Left ventricle myocardium inferior (tissue), 1 donor: ENCODE measurements around the gene QSER1. TPM values are rescaled to one million over a fixed set of nuclear protein-coding genes. Genes with fewer than 3 reads are reported as not detected.
A peak's percentile ranks its signal among the peaks of the same experiment; 100 is the strongest.

Source experiments
- DNase-seq: peaks from one replicate; pipeline ENCODE4 v3.0.0-alpha.2; 2020
- H3K27ac ChIP-seq: fragments of 200-600 bp; replicated peaks from 2 replicates; pipeline ENCODE4 v1.8.0; 2021
- H3K27me3 ChIP-seq: fragments of 200-600 bp; 2 replicates; pipeline ENCODE4 v1.8.0; 2021; ENCODE audit warnings: low read depth
- H3K36me3 ChIP-seq: fragments of 200-600 bp; 2 replicates; pipeline ENCODE4 v1.8.0; 2021
- H3K4me1 ChIP-seq: fragments of 200-600 bp; 2 replicates; pipeline ENCODE4 v1.8.0; 2021
- H3K4me3 ChIP-seq: fragments of 200-600 bp; 2 replicates; pipeline ENCODE4 v1.8.0; 2021; ENCODE audit warnings: mild to moderate bottlenecking, moderate library complexity
- H3K9me3 ChIP-seq: fragments of 200-600 bp; replicated peaks from 2 replicates; pipeline ENCODE4 v1.8.0; 2021
- intact Hi-C: fragments of 100-400 bp; cut with micrococcal nuclease; formaldehyde crosslinking; loops from one replicate; pipeline ENCODE4 v1.11.0; 2022
- total RNA-seq: library from RNA; stranded (reverse); fragmentation: NEBNext Ultra II Directional; extraction: Animal tissue kit (Norgen Biotek cat#: 25700); gene quantifications from one replicate; pipeline ENCODE4 v1.2.1, GENCODE V29; 2021
- TF ChIP-seq, protein P1 (sequence below): fragments of 200-600 bp; IDR thresholded peaks from 2 replicates; pipeline ENCODE4 v1.8.0; 2021; ENCODE audit warnings: antibody characterized with exemption, mild to moderate bottlenecking, borderline replicate concordance
- donor health status: DM: no; HTN: yes; CAD: no; lungs with severe emphysema.

Gene QSER1
- total RNA-seq, 1 donor from 2014 or later: 15.0 TPM

DNA sequence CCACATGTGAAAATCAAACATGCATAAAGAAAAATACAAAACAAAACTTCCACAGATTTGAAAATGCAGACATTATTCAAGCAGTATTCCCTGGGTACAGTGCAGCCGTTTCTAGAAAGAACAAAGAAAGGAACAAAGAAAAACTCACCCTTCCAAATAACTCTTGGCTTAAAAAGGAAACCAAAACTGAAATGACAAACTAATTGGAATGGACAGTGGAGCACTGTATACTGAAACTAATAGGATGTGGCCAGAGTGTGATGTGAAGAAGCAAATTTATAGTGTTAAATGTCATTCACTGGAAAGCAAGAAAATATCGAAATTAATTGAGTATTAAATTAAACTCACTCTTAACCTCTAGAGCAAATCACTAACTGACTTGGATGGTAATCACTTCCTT is 55.4 kb downstream of the QSER1 start:
- H3K27me3 ChIP-seq: no peaks in the 10 kb centered on the region
- intact Hi-C loops: no loop called here
- no peak overlapping the region for H3K4me3 ChIP-seq
- peaks cover 19% of the 10 kb centered on the region for H3K9me3 ChIP-seq
- no peaks in the 10 kb centered on the region for H3K4me1 ChIP-seq
- H3K36me3 ChIP-seq: peaks cover 3% of the 10 kb centered on the region
- TF ChIP-seq, protein P1, sequence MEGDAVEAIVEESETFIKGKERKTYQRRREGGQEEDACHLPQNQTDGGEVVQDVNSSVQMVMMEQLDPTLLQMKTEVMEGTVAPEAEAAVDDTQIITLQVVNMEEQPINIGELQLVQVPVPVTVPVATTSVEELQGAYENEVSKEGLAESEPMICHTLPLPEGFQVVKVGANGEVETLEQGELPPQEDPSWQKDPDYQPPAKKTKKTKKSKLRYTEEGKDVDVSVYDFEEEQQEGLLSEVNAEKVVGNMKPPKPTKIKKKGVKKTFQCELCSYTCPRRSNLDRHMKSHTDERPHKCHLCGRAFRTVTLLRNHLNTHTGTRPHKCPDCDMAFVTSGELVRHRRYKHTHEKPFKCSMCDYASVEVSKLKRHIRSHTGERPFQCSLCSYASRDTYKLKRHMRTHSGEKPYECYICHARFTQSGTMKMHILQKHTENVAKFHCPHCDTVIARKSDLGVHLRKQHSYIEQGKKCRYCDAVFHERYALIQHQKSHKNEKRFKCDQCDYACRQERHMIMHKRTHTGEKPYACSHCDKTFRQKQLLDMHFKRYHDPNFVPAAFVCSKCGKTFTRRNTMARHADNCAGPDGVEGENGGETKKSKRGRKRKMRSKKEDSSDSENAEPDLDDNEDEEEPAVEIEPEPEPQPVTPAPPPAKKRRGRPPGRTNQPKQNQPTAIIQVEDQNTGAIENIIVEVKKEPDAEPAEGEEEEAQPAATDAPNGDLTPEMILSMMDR: no peak
- no peak overlapping the region for H3K27ac ChIP-seq
- no peak for DNase-seq

GRCh38 chr11:32949739-32950138 is 57.1 kb downstream of the QSER1 start:
- Histone ChIP-seq H3K27ac (no peak overlapping the region), H3K27me3 (no peaks in the 10 kb centered on the region), H3K36me3 (peaks cover 13% of the 10 kb centered on the region), H3K4me3 (no peak overlapping the region), H3K9me3 (peaks cover 19% of the 10 kb centered on the region), H3K4me1 (no peaks in the 10 kb centered on the region)
- TF ChIP-seq, protein P1: no peak
- no peak for DNase-seq
- intact Hi-C loops: no loop called here

DNA sequence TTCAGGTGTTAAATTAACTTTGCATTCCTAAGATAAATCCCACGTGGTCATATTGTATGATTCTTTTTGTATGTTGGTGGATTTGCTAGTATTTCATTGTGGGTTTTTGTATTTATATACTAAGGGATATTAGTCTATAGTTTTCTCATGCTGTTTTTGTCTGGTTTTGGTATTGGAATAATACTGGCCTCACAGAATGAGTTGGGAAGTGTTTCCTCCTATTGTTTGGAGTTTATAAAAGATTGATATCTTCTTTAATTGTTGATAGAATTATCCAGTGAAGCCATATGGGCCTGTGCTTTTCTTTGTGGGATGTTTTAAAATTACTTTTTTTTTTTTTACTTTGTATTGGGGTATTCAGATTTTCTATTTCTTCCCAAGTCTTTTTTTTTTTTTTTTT is 59.8 kb downstream of the QSER1 start:
- Histone ChIP-seq H3K9me3 (peaks cover 10% of the 10 kb centered on the region), H3K27ac (no peak overlapping the region), H3K36me3 (peaks cover 23% of the 10 kb centered on the region), H3K4me3 (no peak overlapping the region), H3K4me1 (no peaks in the 10 kb centered on the region), H3K27me3 (no peaks in the 10 kb centered on the region)
- TF ChIP-seq, protein P1: no peak
- intact Hi-C loops: no loop called here
- no peak for DNase-seq

DNA sequence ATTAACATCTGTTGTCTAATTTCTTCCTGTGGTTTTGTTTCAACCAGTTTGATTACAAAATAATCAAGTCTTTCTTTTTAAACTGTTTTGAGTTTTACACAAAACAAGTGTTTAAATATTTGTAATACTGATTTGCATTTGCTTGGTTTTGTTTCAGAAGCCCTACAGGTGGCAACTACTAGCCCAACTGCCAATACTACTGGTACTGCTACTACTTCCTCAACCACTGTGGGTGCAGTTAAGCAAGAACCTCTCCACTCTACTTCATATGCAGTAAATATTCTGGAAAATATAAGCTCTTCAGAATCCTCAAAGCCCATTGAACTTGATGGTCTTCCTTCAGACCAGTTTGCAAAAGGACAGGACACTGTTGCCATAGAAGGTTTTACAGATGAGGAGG is 61.1 kb downstream of the QSER1 start:
- TF ChIP-seq, protein P1: no peak

DNA sequence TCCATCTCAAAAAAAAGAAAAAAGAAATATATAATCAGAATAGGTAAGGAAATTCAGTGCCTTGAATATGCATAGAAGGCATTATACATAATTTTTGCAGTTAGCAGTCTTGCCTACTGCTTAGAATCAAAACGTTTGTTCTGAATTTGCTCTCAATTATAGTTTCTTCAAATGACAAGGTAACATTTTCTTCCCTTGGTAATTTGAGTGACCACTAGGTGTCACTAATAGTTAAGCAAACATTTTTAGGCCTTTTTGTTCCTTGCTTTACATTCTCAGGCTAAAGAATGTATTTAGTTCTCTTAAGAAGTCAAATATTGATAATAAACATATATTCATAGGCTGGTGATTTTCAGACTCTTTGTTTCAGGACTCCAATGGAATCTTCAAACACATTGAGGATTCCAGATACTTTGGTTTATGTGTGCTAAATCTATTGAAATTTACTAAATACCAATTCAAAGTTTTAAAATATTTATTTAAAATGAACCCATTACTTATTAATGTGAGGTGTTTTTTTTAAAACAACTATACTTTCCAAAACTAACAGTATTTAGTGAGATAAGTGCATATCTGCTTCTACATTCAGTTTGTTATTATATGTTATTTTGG is 68.0 kb downstream of the QSER1 start:
- H3K4me1 ChIP-seq: no peaks in the 10 kb centered on the region
- intact Hi-C loops: loop anchor here (5.0 kb wide), 1 partner anchor 107 kb away; no protein-coding TSS in a partner anchor
- H3K36me3 ChIP-seq: peaks cover 56% of the 10 kb centered on the region
- no peaks in the 10 kb centered on the region for H3K9me3 ChIP-seq
- H3K4me3 ChIP-seq: no peak overlapping the region
- no peak overlapping the region for H3K27ac ChIP-seq
- no peak for DNase-seq
- no peaks in the 10 kb centered on the region for H3K27me3 ChIP-seq
- TF ChIP-seq, protein P1: peak; percentile 76

More for the DNA sequence above, 61.1 kb downstream of the QSER1 start:
- Histone ChIP-seq H3K4me3 (no peak overlapping the region), H3K27me3 (no peaks in the 10 kb centered on the region), H3K9me3 (no peaks in the 10 kb centered on the region), H3K36me3 (peaks cover 33% of the 10 kb centered on the region), H3K4me1 (no peaks in the 10 kb centered on the region), H3K27ac (no peak overlapping the region)
- no peak for DNase-seq
- intact Hi-C loops: no loop called here
